Lower leg skin (tissue), 4 donors: ENCODE measurements around the gene HINFP. TPM values are rescaled to one million over a fixed set of nuclear protein-coding genes. Genes with fewer than 3 reads are reported as not detected.
A peak's percentile ranks its signal among the peaks of the same experiment; 100 is the strongest.

Source experiments
- DNase-seq, 2 donors: peaks; one replicate each; pipeline ENCODE4 v3.0.0-alpha.2; 2019; ENCODE audit warnings: low spot score in 2 of 2
- H3K4me3 ChIP-seq: fragments of 200-600 bp; sonication (generic); 2 replicates; pipeline ENCODE4 v1.5.1; 2017; ENCODE audit warnings: mild to moderate bottlenecking, low read depth; ENCODE audit not compliant: poor library complexity, severe bottlenecking
- POLR2A ChIP-seq, 2 donors: fragments of 450-650 bp; IDR thresholded peaks; one replicate each; pipeline ENCODE4 v1.6.1; 2016 to 2017; ENCODE audit warnings: antibody characterized with exemption in 2 of 2, mild to moderate bottlenecking in 1 of 2, moderate library complexity in 1 of 2
- WGBS, 2 donors: methylation state at CpG; one replicate each; pipeline ENCODE4 v1.1.5; 2018; 5-methylcytosine and 5-hydroxymethylcytosine counted together
- intact Hi-C: fragments of 100-400 bp; cut with DNase I; formaldehyde crosslinking; loops from one replicate; pipeline ENCODE4 v1.15.0; 2023; ENCODE audit warnings: low total_unique reads
- total RNA-seq, 4 donors: library from RNA; depleted of rRNA; stranded (reverse); fragments of >200 nt; gene quantifications; one replicate each; pipeline ENCODE4 v1.1.0, GENCODE V29; 2016
- TF ChIP-seq, protein P1 (sequence below), 3 donors: fragments of 450-650 bp; IDR thresholded peaks; one replicate each; pipeline ENCODE4 v1.5.1; 2016; ENCODE audit warnings: antibody characterized with exemption in 3 of 3, mild to moderate bottlenecking in 3 of 3, moderate library complexity in 2 of 3

The HINFP gene
- total RNA-seq: 10 to 100 TPM; 15.0 to 39.6 (median 31.2) TPM

DNA sequence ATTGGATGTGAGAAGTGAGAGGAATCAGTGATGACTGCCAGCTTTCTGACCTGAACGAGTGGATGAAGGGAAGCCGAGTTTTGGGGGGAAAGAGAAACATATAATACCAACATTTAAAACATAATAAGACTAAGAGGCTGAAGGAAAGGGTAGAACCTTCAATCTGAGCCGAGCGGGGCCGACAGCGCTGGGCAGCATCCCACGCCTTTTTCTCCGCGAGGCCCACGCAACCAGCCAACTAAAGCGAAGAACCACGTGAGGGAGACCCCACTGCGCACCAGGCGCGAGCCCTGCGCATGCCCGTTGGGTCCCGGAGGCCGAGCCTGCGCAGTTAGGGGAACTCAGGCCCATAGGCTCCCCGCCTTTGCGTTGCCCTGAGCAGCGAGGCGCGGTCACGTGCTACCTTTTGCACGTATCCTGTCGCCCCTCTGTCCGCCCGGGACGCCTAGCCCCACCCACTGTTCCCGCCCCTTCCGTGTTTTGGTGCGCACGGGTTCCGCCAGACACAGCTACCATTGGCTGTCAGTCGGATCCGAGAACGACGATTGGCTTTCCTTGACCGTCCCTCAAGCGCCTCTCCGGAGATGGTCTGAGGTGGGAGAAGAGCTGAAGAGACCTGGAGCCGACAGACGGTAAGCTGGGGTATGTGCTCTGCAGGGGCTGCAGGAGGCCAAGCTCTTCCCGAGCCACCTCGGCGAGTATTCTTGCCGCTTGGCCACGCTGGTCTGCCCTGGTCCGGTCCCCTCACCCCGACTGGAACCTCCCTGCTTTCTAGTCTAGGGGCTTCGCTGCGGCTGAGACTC is at the start of gene HINFP:
HINFP (plus strand) TSS at position 573 of the 803 bp plus-strand sequence. CDS start 5,365 bp downstream, outside the sequence.
- H3K4me3 ChIP-seq: peak within 1 kb of the TSS; percentile 80
- DNase-seq: peak; percentile 99 to 100
- intact Hi-C loops: no loop called here
- TF ChIP-seq, protein P1, sequence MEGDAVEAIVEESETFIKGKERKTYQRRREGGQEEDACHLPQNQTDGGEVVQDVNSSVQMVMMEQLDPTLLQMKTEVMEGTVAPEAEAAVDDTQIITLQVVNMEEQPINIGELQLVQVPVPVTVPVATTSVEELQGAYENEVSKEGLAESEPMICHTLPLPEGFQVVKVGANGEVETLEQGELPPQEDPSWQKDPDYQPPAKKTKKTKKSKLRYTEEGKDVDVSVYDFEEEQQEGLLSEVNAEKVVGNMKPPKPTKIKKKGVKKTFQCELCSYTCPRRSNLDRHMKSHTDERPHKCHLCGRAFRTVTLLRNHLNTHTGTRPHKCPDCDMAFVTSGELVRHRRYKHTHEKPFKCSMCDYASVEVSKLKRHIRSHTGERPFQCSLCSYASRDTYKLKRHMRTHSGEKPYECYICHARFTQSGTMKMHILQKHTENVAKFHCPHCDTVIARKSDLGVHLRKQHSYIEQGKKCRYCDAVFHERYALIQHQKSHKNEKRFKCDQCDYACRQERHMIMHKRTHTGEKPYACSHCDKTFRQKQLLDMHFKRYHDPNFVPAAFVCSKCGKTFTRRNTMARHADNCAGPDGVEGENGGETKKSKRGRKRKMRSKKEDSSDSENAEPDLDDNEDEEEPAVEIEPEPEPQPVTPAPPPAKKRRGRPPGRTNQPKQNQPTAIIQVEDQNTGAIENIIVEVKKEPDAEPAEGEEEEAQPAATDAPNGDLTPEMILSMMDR (IDR thresholded peaks at IDR 0.05): no peak
- TF ChIP-seq POLR2A (IDR thresholded peaks at IDR 0.05): no peak
- WGBS, 2 donors: 0 to 1% methylated on average over 23 to 39 of the region's 54 CpGs

- DNase-seq: no peak
- no peak overlapping the region for H3K4me3 ChIP-seq
- intact Hi-C loops: no loop called here
- TF ChIP-seq POLR2A (IDR thresholded peaks at IDR 0.05): no peak
- TF ChIP-seq, protein P1 (IDR thresholded peaks at IDR 0.05): no peak
- WGBS, 2 donors: 83 to 94% methylated on average over 11 of the region's 11 CpGs
Observed at GRCh38 chr11:119077839-119078238, 43.5 kb upstream of the HINFP start.

DNA sequence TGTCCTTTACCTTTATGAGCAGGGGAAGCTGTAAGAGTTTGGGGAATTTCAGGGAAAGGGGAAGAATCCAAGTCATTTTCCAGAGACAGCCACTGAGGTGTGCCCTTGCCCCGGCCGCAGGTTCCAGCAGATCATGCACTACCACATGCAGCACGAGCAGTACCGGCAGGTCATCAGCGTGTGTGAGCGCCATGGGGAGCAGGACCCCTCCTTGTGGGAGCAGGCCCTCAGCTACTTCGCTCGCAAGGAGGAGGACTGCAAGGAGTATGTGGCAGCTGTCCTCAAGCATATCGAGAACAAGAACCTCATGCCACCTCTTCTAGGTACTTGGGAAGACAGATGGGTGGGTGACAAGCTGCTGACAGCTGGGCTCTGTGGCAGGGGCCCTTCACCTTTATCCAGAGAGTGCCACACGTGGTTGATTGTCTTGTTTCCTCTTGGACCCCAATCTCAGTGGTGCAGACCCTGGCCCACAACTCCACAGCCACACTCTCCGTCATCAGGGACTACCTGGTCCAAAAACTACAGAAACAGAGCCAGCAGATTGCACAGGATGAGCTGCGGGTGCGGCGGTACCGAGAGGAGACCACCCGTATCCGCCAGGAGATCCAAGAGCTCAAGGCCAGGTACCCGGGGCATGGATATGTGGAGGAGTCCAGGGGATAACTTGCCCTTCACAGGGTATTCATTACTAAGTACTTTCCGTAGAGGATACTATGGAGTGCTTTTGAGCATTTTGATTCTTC is 42.5 kb upstream of the HINFP start:
- no peak for DNase-seq
- H3K4me3 ChIP-seq: no peak overlapping the region
- intact Hi-C loops: no loop called here
- TF ChIP-seq, protein P1 (IDR thresholded peaks at IDR 0.05): no peak
- TF ChIP-seq POLR2A (IDR thresholded peaks at IDR 0.05): no peak
- 90 to 94% methylated on average over 19 of the region's 19 CpGs for WGBS, 2 donors

DNA sequence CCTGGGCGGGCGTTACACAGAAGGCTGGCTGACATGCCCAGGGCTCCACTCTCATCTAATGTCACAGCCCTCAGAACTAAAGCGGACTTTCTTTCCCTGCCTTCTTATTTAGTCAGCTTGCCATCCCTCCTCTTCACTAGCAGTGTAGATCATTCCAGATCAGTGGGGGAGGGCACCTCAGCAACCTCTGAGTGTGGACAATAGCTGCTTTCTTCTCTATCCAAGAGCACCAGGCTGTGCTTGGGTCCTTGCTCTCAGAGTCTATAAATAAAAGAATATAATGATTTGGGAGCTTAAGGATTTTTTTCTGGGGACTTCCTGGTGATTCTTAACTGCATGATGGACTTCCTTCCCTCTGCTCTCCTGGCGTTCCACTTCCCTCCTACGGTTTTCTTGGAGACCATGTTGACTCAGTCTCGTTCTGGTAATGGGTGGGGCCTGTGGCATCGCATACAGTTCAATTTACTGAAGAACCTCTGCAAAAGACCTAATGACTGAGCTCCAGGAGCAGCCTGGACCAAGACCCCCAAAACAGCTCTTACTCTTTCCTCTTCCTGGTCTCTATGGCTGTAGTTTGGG is 39.6 kb upstream of the HINFP start:
- no peak overlapping the region for H3K4me3 ChIP-seq
- WGBS, 2 donors: 68% methylated on average over 7 of the region's 7 CpGs
- intact Hi-C loops: no loop called here
- TF ChIP-seq POLR2A (IDR thresholded peaks at IDR 0.05): no peak
- TF ChIP-seq, protein P1 (IDR thresholded peaks at IDR 0.05): no peak
- DNase-seq: no peak

DNA sequence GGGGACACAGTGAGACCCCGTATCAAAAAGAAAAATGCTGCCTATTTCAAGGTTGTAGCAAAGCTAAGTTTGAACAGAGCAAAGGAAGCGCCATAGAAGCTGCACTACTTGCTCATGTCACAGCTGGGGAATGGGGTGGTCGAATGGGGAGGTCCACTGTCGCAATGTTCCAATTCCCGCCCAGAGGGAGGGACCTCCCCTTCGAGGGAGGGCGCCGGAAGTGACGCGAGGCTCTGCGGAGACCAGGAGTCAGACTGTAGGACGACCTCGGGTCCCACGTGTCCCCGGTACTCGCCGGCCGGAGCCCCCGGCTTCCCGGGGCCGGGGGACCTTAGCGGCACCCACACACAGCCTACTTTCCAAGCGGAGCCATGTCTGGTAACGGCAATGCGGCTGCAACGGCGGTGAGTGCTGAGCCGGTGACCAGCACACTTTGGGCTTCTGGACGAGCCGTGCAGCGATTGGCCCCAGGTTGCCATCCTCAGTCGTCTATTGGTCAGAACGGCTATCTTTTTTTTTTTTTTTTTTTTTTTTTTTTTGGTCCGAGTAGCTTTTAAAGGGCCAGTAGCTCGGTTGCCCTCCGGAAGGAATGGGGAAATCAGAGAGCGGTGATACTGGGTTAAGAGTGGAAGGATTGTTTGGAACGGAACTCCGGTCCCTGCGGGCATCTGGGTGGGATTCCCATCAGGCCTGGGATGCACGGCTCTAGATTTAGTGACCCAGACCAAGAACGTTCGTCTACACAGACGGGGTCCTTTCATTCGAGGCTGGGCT is 36.5 kb upstream of the HINFP start, which contains the start of gene HMBS:
HMBS (plus strand) TSS at position 219 of the 774 bp plus-strand sequence; CDS start at position 372, 153 bp downstream.
- peak; percentile 90 to 99 for DNase-seq
- TF ChIP-seq, protein P1 (IDR thresholded peaks at IDR 0.05): no peak
- TF ChIP-seq POLR2A (IDR thresholded peaks at IDR 0.05): no peak
- peak within 1 kb of the TSS; percentile 42 for H3K4me3 ChIP-seq
- 0% methylated on average over 41 to 44 of the region's 45 CpGs for WGBS, 2 donors
- intact Hi-C loops: no loop called here
